Kidney epithelial cell (primary cell): ENCODE results near the gene TTC5. TPM values are rescaled to one million over a fixed set of nuclear protein-coding genes. Genes with fewer than 3 reads are reported as not detected.
A peak's percentile ranks its signal among the peaks of the same experiment; 100 is the strongest.

Experiments used
- DNase-seq: peaks from one replicate; pipeline ENCODE4 v3.0.0-alpha.2; 2010; ENCODE audit warnings: low read depth
- H3K27me3 ChIP-seq: 2 replicates; pipeline ENCODE4 v1.6.0; 2011; ENCODE audit warnings: low read length; ENCODE audit not compliant: control insufficient read depth, insufficient read depth
- H3K36me3 ChIP-seq: 2 replicates; pipeline ENCODE4 v1.5.1; 2011; ENCODE audit warnings: low read length; ENCODE audit not compliant: control insufficient read depth, insufficient read depth
- H3K4me3 ChIP-seq: 2 replicates; pipeline ENCODE4 v1.5.1; 2011; ENCODE audit warnings: low read depth, mild to moderate bottlenecking, control low read depth, low read length
- CTCF ChIP-seq: IDR thresholded peaks from 2 replicates; pipeline ENCODE4 v1.5.1; 2011; ENCODE audit warnings: mild to moderate bottlenecking, moderate library complexity, low read length, control low read depth, inconsistent platforms; ENCODE audit not compliant: insufficient read depth, poor library complexity, severe bottlenecking
- total RNA-seq: library from RNA; depleted of rRNA; stranded (reverse); fragments of >200 nt; gene quantifications from 2 replicates; pipeline ENCODE4 v1.2.3, GENCODE V29; 2015

Gene TTC5
- total RNA-seq, 1 donor from 2014 or later, result 10.9 TPM

GRCh38 chr14:20327005-20327869 is 21.5 kb upstream of the TTC5 start:
- DNase-seq, result no peak
- Histone ChIP-seq H3K36me3 (no peaks in the 10 kb centered on the region), H3K27me3 (no peaks in the 10 kb centered on the region), H3K4me3 (no peak overlapping the region)
- TF ChIP-seq CTCF, result peak; percentile 57

GRCh38 chr14:20317720-20318119 is 12.0 kb upstream of the TTC5 start:
- no peak for TF ChIP-seq CTCF
- peaks cover 1% of the 10 kb centered on the region for H3K36me3 ChIP-seq
- H3K4me3 ChIP-seq, result no peak overlapping the region
- H3K27me3 ChIP-seq, result no peaks in the 10 kb centered on the region
- DNase-seq, result no peak

- Histone ChIP-seq H3K4me3 (no peak overlapping the region), H3K36me3 (peaks cover 1% of the 10 kb centered on the region), H3K27me3 (no peaks in the 10 kb centered on the region)
- no peak for TF ChIP-seq CTCF
- no peak for DNase-seq
Measured at GRCh38 chr14:20314026-20314425, 8.3 kb upstream of the TTC5 start.

- TF ChIP-seq CTCF, result no peak
- Histone ChIP-seq H3K27me3 (no peaks in the 10 kb centered on the region), H3K36me3 (peaks cover 2% of the 10 kb centered on the region), H3K4me3 (peak overlapping the region; percentile 94)
- DNase-seq, result no peak
Measured at GRCh38 chr14:20306079-20306423, 300 bp upstream of the TTC5 start.

GRCh38 chr14:20302042-20302755 is 3.6 kb downstream of the TTC5 start:
- no peak for TF ChIP-seq CTCF
- H3K27me3 ChIP-seq, result no peaks in the 10 kb centered on the region
- peaks cover 2% of the 10 kb centered on the region for H3K36me3 ChIP-seq
- no peak overlapping the region for H3K4me3 ChIP-seq
- no peak for DNase-seq
